Fibroblast of mammary gland (primary cell): ENCODE measurements around the gene RUVBL1.

Experiments
- DNase-seq: peaks from one replicate; pipeline ENCODE4 v3.0.0-alpha.2; 2010; ENCODE audit warnings: low read depth
- H3K4me3 ChIP-seq: 2 replicates; pipeline ENCODE4 v1.5.1; 2011; ENCODE audit warnings: low read depth, mild to moderate bottlenecking, low read length, moderate library complexity; ENCODE audit not compliant: control insufficient read depth
- TF ChIP-seq, protein P1 (sequence below): conservative IDR thresholded peaks from 2 replicates; pipeline ENCODE4 v1.5.1; 2011; ENCODE audit warnings: low read depth, low read length, inconsistent platforms; ENCODE audit not compliant: control insufficient read depth, insufficient read depth

The RUVBL1 gene

DNA sequence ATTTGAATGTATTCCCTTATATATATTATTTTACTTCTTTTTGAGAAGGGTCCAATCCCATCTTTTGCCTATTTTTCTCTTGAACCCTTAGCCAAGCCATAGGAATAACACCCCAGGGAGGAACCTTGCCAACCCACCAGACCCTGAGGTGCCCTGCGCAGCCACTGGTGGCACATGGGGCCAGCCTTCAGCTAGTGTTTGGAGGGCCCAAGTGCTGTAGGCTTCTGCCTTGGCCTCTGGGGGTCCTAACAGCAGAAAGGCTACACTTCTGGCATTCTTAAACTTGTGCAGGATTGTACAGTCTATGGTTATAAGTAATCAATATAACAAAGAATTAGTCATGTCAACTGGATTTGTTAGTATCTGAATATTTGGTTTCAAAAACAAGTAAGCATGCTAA is 34.5 kb downstream of the RUVBL1 start:
- DNase-seq, result no peak
- TF ChIP-seq, protein P1, sequence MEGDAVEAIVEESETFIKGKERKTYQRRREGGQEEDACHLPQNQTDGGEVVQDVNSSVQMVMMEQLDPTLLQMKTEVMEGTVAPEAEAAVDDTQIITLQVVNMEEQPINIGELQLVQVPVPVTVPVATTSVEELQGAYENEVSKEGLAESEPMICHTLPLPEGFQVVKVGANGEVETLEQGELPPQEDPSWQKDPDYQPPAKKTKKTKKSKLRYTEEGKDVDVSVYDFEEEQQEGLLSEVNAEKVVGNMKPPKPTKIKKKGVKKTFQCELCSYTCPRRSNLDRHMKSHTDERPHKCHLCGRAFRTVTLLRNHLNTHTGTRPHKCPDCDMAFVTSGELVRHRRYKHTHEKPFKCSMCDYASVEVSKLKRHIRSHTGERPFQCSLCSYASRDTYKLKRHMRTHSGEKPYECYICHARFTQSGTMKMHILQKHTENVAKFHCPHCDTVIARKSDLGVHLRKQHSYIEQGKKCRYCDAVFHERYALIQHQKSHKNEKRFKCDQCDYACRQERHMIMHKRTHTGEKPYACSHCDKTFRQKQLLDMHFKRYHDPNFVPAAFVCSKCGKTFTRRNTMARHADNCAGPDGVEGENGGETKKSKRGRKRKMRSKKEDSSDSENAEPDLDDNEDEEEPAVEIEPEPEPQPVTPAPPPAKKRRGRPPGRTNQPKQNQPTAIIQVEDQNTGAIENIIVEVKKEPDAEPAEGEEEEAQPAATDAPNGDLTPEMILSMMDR, result no peak
- H3K4me3 ChIP-seq, result no peak overlapping the region

DNA sequence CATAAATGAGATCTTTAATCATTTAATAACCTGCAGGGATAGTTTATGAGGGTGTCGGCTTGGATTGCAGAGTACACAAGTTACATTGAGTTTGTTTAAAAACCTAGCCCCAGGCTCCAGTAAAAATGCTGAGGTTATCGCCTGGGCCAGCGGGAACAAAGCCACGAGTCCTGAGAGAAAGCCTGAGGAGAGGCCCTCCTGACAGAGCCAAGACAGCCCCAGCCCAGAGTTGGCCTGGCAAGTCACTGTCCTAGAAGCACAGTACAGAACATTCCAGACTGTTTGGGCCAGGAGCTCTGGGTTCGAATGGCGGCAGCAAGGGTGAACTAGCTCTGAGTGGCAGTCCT is 39.0 kb downstream of the RUVBL1 start:
- H3K4me3 ChIP-seq, result no peak overlapping the region
- TF ChIP-seq, protein P1, result no peak
- no peak for DNase-seq

DNA sequence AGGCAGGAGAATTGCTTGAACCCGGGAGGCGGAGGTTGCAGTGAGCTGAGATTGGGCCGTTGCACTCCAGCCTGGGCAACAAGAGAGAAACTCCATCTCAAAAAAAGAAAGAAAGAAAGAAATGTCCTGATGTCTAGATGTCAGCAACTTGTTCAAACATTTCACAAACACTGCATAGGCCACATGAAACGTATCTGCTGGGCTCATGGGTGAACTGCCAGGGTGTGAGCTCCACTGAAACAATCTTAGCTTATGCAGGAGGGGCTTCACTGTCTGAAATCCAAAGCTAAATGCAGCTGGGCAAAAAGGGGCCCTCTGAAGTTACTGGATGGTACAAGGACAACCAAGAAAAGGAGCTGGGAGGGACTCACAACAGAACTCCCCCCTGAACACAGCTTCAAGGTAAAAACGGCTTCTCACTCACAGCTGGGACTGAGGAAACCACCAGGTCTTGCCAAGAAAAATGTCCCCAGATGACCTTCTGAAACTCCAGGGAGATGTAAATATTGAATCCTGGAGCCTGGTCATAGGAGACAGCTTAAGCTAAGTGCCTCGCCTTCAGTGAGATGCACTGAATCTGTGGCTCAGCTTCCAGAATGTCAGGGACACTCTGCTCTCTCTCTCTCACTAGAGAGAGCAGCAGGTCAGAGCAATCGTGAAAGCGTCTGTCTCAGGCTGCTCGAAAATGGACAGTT is 39.5 kb downstream of the RUVBL1 start:
- TF ChIP-seq, protein P1, result no peak
- peak; percentile 74 for DNase-seq
- no peak overlapping the region for H3K4me3 ChIP-seq

DNA sequence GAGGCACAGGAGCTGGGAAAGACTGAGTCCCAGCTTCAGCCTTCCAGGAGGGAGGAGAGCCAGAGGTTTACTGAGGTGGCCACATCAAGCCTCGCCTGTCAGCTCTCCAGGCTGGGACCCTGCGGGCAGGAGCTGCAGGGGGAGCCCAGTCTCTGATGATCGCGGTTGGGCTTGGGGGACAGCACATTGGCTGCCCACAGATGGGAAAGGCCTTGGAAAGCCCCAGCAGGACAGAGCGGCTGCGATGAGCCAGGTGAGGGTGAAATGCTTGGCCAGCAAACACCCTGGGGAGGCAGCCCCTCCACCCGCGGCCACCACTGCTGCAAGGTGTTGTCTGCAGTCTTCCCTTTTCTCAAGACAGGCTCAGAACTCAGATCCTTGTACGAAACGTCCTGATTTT is 40.2 kb downstream of the RUVBL1 start:
- TF ChIP-seq, protein P1, result no peak
- no peak overlapping the region for H3K4me3 ChIP-seq
- DNase-seq, result no peak

DNA sequence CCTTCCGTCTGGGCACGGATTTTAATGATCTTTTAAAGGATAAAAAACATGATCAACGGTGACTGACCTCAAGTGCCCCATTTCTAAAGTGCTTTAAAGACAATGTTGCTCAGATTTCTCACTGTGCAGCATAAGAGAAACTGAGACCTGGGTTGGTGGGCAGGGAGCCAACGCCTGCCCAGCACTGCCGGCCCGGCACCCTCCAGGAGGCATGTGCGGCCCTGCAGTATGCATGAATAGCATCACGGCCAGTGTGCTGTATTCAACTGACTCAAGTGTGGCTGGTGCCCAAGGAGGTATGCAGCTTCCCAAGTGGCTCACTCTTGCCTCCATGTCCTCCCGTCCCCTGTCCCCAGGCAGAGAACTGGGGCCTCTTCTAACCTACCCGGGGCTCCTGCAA is 41.1 kb downstream of the RUVBL1 start:
- no peak overlapping the region for H3K4me3 ChIP-seq
- no peak for DNase-seq
- TF ChIP-seq, protein P1, result no peak

DNA sequence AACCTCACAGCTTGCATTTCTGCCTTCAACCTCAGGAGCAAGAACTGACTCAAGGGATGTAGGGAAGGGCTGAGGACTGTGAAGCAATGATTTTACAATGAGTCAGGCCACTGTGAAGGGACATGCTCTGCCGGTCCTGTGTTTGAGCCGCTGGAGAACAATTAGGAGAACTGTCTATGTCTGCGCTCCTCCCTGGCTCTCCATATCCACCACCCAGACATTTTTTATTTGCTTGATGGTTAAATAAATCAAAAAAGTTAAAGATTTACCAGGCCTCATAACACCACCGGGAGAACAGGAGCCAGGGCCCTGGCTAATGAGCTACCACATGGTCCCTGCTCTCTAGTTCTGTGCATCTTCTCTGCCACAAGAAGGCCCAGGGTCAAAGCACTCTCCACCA is 41.8 kb downstream of the RUVBL1 start:
- peak; percentile 86 for DNase-seq
- TF ChIP-seq, protein P1, result no peak
- no peak overlapping the region for H3K4me3 ChIP-seq

DNA sequence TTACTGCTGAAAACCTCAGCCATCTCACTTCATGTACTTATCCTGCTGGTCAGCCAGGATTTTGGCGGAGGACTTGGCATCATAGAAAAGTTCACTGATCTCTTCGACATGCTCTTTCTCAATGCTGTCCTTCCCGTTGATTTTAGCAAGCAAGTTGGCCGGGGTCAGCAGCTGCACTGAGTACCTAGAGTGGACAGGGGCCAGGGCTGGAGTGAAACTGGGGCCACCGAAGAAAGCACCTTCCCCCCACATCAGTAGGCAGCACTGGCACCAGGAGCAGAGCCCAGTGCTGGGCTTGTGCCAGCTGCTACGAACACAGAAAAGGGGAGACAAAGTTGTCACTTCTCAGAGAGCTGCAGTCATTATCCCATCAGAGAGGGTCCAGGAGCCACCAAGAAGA is 42.4 kb downstream of the RUVBL1 start:
- TF ChIP-seq, protein P1, result no peak
- H3K4me3 ChIP-seq, result no peak overlapping the region

More for the DNA sequence above, 42.4 kb downstream of the RUVBL1 start:
- DNase-seq, result no peak
